GM20431 (cell line): ENCODE results near the gene ITGA11.

Experiments
- in situ Hi-C: fragments of 300-500 bp; cut with MseI, MboI; formaldehyde crosslinking; loops from one replicate; pipeline ENCODE4 v1.15.0; 2020; ENCODE audit warnings: low sequenced_read_pairs; ENCODE audit not compliant: unreplicated experiment

The ITGA11 gene, protein sequence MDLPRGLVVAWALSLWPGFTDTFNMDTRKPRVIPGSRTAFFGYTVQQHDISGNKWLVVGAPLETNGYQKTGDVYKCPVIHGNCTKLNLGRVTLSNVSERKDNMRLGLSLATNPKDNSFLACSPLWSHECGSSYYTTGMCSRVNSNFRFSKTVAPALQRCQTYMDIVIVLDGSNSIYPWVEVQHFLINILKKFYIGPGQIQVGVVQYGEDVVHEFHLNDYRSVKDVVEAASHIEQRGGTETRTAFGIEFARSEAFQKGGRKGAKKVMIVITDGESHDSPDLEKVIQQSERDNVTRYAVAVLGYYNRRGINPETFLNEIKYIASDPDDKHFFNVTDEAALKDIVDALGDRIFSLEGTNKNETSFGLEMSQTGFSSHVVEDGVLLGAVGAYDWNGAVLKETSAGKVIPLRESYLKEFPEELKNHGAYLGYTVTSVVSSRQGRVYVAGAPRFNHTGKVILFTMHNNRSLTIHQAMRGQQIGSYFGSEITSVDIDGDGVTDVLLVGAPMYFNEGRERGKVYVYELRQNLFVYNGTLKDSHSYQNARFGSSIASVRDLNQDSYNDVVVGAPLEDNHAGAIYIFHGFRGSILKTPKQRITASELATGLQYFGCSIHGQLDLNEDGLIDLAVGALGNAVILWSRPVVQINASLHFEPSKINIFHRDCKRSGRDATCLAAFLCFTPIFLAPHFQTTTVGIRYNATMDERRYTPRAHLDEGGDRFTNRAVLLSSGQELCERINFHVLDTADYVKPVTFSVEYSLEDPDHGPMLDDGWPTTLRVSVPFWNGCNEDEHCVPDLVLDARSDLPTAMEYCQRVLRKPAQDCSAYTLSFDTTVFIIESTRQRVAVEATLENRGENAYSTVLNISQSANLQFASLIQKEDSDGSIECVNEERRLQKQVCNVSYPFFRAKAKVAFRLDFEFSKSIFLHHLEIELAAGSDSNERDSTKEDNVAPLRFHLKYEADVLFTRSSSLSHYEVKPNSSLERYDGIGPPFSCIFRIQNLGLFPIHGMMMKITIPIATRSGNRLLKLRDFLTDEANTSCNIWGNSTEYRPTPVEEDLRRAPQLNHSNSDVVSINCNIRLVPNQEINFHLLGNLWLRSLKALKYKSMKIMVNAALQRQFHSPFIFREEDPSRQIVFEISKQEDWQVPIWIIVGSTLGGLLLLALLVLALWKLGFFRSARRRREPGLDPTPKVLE

DNA sequence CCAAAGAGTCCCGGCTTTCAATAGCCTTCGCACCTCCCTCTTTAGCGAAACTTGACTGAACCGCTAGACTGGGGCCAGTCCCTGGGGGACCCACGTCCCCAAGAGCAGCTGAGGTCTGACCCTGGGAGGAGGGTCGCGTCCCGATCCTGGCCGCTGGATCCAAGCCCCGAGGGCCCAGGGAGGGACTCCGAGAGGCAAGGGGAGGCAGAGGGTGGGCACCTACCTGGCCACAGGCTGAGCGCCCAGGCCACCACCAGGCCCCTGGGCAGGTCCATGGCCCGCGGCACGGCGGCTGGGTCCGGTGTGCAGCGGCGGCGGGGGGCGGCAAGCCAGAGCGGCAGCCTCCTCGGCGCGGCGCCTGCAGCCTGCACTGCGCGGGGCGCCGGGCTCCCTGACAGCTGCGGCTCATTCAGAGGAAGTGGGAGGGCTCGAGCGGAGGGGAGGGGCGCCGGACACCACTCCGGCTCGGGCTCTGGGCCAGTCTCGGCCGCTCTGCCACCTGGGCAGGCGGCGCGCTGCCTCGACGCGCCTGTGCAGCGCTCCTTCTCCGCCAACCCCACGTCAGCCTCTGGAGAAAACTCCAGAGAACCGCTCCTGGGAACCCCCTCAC is at the start of gene ITGA11:
Gene ITGA11 (minus strand): TSS at position 372 of the 610 bp plus-strand sequence. CDS start 97 bp downstream, at position 275.
- in situ Hi-C loops = no loop called here

DNA sequence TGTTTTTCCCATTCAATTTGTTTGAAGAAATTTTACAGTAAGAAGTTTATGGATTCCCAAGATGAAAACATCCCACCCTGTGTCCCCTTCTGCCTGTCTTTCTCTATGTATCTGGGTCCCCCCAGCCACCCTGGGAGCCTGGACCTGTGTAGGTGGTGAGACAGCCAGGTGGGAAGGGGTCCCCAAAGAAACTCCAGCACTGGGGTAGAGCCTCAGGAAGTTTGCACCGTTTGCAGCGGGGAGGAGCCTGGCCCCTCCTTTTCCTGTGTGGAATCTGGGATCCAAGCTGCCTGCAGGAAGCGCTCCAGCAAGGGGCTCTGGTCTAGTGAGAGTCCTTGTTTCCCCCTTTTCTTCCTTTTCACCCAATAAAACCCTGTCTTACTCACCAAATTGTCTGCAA is 49.4 kb upstream of the ITGA11 start:
- in situ Hi-C loops = no loop called here

DNA sequence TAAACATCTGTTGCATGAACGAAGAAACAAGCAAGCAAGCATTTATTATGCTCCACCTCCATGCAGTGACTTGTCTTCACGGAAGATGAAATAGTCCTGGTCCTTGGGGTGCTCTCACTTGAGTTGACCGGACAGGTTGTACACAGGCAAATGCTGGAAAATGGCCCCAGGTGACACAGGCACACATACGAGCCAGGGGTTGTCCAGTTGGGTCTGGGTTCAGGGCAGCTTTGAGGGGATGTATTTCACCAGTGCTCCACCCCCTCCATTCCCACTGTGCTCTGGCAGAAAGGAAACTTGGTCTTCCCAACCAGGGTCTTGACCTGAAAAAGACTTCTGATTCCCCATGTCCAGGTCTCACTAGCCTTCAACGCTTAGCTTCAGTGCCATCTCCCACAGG is 48.3 kb upstream of the ITGA11 start:
- in situ Hi-C loops = no loop called here

DNA sequence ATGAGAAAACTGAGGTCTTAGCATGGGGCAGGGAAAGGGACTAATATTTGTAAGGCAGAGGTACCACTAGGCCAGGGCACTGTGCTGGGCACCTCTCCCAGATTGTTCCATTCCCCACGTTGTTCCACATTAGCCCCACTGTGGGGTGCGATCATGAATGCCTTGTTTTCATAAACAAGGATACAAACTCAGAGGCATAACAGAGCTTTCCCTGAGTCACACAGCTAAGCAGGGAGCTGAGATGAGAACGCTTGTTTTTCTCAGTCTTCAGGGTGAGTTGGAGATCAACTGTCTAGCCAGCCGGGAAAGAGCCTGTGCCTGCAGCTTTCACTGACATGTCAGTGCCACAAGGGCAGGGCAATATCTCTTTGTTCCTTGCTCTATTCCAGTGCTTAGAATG is 47.9 kb upstream of the ITGA11 start:
- in situ Hi-C loops = no loop called here

GRCh38 chr15:68479406-68479805 is 47.4 kb upstream of the ITGA11 start:
- in situ Hi-C loops = no loop called here

DNA sequence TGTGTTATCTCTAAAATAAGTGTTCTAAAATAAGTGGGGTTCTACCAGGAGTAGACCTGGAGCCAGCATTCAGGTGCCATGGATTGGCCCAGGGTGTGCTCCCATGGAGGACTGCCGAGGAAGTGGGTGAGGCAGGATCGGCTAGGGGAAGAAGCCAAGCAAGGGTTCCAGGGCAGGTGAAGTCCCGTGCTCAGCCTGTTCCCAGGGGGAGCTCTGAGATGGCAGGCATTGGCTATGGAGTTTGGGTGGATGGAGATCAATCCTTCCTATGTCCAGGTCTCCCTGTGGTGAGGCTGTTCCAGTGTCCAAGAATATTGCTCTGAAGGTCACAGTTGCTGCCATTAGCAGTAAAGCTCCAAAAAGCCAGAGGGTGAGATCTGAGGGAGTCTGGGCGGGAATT is 46.9 kb upstream of the ITGA11 start:
- in situ Hi-C loops = no loop called here

- in situ Hi-C loops = no loop called here
Observed at GRCh38 chr15:68475449-68475848, 43.5 kb upstream of the ITGA11 start.

DNA sequence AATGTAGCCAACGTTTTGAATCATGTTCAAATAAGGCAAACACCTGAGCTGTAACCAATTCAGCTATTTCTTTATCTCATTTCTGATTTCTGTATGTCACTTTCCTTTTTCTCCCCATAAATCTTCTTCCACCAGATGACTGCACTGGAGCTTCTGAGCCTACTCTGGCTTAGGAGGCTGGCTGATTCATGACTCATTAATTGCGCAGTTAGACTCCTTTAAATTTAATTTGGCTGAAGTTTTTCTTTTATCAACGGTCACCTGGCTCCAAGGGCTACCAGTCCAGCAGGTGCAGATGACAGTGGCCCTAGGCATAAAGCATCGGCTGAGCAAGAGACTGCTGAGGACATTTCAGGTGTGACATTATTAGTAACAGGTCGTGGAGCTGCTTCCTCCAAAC is 39.6 kb upstream of the ITGA11 start:
- in situ Hi-C loops = no loop called here

- in situ Hi-C loops = no loop called here
Observed at GRCh38 chr15:68470976-68471375, 39.0 kb upstream of the ITGA11 start.

DNA sequence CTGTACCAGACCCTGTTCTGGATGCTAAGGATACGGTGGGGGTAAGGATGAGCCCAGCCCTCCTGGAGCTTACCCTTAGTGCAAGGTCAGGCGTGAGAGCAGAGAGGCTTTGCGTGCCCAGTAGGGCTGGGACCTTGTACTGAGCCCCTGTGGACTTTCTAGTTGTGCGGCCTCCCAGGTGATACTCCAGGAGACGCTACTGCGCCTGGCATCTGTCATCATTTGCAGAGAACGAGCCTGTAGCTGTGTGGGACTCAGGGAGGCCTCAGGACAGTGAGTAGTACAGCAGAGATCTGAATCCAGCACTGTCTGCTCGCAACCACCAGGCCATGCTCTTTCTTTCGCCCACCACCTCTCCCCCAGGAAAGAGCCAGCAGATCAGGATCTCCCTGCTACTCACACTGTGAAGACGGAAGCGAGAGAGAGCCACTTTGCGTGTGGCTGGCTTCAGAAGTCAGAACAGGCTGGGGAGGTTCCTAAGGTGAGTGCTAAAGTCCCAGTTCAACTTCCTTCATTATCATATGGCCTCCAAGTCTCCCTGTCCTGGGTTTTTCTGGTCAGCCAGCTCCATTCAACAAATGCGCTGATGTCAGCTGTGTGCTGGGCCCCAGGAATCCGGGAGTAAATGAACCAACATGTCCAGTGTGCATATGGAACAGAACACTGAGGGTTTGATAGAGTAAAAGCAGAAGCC is 38.2 kb upstream of the ITGA11 start:
- in situ Hi-C loops = no loop called here

- in situ Hi-C loops = no loop called here
Observed at GRCh38 chr15:68469162-68470048, 37.4 kb upstream of the ITGA11 start.

DNA sequence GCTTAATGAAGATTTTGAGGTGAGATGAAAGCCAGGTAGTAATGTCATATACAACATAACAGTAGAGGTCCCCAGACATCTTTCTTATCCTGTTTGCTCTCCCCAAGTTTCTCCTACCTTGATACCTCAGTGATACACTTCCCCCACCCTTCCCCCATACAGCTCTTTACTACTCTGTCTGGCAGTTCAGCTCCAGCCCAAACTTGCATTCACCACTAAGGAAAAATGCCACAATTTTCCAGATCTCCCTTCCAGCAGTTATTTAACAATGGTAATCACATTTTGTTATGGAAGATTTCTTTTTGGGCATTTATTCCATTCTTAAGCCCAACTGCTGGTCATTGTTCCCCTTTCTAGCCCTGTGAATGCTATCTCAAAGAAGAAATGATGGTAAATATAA is 34.9 kb upstream of the ITGA11 start:
- in situ Hi-C loops = no loop called here

DNA sequence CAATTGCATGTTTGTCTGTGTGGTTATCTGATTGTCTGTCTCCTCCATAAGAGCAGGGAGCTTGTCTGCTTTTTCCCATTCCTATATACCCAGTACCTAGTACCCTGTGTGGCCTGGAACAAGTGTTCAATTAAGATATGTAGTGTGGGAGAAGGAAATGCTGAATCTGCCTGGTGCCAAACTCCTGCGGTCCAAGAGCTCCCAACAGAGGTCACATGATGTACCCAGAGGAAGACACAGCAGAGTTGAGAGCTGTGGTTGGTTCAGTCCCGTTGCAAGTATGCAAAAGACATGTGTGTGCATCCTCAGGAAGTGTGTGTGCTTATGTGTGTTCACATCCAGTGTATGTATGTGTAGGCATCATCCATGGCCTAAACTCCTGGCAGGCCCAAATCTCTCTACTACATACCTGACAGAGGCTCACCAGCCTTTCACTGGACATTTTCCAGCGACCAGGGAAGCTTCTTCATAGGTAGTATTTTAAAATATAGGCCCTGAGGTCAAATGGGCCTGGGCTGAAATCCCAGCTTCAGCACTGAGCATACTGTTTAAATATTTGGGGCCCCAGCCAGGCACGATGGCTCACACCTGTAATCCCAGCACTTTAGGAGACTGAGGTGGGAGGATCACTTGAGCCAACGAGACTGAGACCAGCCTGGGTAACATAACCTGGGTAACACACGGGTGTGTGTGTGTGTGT is 34.0 kb upstream of the ITGA11 start:
- in situ Hi-C loops = no loop called here

DNA sequence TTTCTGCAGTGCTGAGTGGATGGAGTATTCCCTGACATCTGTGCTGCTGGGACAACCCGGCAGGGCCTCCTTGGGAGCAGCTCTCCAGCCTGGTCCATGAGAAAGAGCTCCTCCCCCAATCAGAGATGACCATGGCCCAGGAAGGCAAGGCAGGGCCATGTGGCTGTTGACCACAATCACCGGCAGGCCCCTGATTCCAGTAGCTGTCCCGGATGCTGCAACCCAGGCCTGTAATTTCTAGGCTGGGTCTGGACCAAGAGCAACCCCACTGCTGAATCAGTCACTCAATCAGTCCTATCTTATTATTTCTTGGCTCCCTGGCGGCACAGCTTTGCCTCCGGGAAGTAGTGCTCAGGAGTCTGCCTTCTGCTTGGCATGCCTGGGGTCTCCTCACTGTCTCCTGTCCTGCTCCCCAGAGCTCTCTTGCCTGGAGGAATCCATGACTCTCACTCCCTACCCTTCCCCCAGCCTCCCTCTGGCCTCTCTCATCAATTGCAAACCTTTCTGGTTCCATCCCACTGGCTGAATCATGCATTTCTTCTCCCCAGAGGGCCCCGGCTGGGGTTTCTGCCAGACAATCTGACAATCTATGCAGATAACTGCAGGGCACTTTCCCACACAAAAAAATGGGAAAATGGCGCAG is 32.6 kb upstream of the ITGA11 start:
- in situ Hi-C loops = no loop called here

DNA sequence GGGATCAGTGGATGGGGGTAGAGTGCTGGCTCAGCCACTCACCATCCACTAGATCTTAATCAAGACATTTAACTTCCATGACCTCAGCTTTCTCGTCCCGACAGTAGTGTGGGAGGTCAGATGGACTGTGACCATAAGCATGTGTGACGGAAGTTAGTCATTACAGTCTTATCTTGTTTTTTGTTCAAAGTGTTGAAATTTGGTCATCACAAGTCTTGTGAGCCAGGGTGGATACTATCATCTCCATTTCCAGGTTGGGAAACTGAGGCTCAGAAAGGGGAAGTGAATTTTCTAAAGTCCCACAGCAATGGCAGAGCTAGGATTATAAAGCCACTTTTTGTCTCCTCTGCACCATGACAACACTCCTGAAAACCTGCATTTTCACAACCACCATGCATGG is 32.0 kb upstream of the ITGA11 start:
- in situ Hi-C loops = no loop called here

- in situ Hi-C loops = no loop called here
Observed at GRCh38 chr15:68463444-68463843, 31.5 kb upstream of the ITGA11 start.

GRCh38 chr15:68460166-68460565 is 28.2 kb upstream of the ITGA11 start:
- in situ Hi-C loops = no loop called here

GRCh38 chr15:68450192-68450591 is 18.2 kb upstream of the ITGA11 start:
- in situ Hi-C loops = no loop called here
